Liver (tissue), 3 donors: ENCODE results near the gene DIPK1B.

Source experiments
- ATF3 ChIP-seq: IDR thresholded peaks from 2 replicates; pipeline ENCODE4 v1.6.1; 2016; ENCODE audit warnings: antibody characterized with exemption
- CTCF ChIP-seq: fragments of 150-350 bp; IDR thresholded peaks from 2 replicates; pipeline ENCODE4 v1.5.1; 2017; ENCODE audit warnings: improper control_type of control experiment, low read depth, low read length; ENCODE audit not compliant: missing input control
- JUND ChIP-seq, 2 donors: IDR thresholded peaks; 2 replicates each; pipeline ENCODE4 v1.6.1; 2016; ENCODE audit warnings: antibody characterized with exemption in 2 of 2
- ZBTB33 ChIP-seq: IDR thresholded peaks from 2 replicates; pipeline ENCODE4 v1.6.1; 2016; ENCODE audit warnings: antibody characterized with exemption
- donor health status: healthy.
- donor health status: healthy.

GRCh38 chr9:136667940-136668760 is 44.2 kb upstream of the DIPK1B start:
- TF ChIP-seq ATF3: no peak
- no peak for TF ChIP-seq CTCF
- TF ChIP-seq ZBTB33: no peak
- TF ChIP-seq JUND (IDR thresholded peaks at IDR 0.05): no peak
